ENCODE data around the gene KCNMA1.

DNA sequence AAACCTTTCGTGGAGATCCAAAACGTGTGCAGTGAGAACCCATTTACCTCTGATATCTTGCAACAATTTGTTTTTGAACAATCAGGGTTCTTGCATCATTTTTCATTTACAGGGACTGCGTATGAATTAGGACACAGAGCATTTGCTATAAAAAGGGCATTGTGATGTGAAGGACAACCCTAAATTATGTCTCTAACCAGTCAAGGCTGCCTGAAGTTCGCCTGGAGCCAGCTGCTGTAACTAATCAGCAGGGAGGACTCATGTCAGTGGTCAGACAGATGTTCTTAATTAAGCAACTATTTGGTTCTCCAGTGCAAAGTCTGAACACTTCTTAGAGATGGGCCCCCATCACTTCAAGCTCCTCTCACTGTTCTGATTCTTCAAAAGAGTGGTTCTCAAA, 674.8 kb downstream of the KCNMA1 start:
- no peak for TF ChIP-seq SP1 (IDR thresholded peaks at IDR 0.05; ENCODE audit: low read depth, low read length)
- TF ChIP-seq, protein P1, sequence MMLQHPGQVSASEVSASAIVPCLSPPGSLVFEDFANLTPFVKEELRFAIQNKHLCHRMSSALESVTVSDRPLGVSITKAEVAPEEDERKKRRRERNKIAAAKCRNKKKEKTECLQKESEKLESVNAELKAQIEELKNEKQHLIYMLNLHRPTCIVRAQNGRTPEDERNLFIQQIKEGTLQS (IDR thresholded peaks at IDR 0.05; ENCODE audit: borderline replicate concordance, extremely low read depth, low read depth, low read length) = no peak
- TF ChIP-seq SMARCA5 (IDR thresholded peaks at IDR 0.05) = no peak
- TF ChIP-seq, protein P2, sequence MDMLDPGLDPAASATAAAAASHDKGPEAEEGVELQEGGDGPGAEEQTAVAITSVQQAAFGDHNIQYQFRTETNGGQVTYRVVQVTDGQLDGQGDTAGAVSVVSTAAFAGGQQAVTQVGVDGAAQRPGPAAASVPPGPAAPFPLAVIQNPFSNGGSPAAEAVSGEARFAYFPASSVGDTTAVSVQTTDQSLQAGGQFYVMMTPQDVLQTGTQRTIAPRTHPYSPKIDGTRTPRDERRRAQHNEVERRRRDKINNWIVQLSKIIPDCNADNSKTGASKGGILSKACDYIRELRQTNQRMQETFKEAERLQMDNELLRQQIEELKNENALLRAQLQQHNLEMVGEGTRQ (IDR thresholded peaks at IDR 0.05; ENCODE audit: borderline replicate concordance, low read depth, low read length) = no peak
- TF ChIP-seq, protein P3, sequence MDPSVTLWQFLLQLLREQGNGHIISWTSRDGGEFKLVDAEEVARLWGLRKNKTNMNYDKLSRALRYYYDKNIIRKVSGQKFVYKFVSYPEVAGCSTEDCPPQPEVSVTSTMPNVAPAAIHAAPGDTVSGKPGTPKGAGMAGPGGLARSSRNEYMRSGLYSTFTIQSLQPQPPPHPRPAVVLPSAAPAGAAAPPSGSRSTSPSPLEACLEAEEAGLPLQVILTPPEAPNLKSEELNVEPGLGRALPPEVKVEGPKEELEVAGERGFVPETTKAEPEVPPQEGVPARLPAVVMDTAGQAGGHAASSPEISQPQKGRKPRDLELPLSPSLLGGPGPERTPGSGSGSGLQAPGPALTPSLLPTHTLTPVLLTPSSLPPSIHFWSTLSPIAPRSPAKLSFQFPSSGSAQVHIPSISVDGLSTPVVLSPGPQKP (IDR thresholded peaks at IDR 0.05; ENCODE audit: low read depth, low read length) = no peak
- no peak for TF ChIP-seq POLR2AphosphoS5 (IDR thresholded peaks at IDR 0.05; ENCODE audit: low read length)
- TF ChIP-seq CREM (IDR thresholded peaks at IDR 0.05; ENCODE audit: low read depth) = no peak
- no peak for TF ChIP-seq TCF12 (IDR thresholded peaks at IDR 0.05; ENCODE audit: low read depth, low read length)
